H1 (cell line): ENCODE measurements around the gene PLCL2. TPM values are rescaled to one million over a fixed set of nuclear protein-coding genes. Genes with fewer than 3 reads are reported as not detected.

ENCODE experiments used
- ATF2 ChIP-seq: IDR thresholded peaks from 2 replicates; pipeline ENCODE4 v1.6.1; 2012; ENCODE audit warnings: low read length, inconsistent platforms
- BCL11A ChIP-seq, 2 experiments: IDR thresholded peaks; one replicate each; pipeline ENCODE4 v1.6.1; 2011; ENCODE audit warnings: low read depth in 2 of 2, low read length in 2 of 2, mild to moderate bottlenecking in 2 of 2
- FOSL1 ChIP-seq: IDR thresholded peaks from 2 replicates; pipeline ENCODE4 v1.6.1; 2011; ENCODE audit warnings: mild to moderate bottlenecking, low read depth, low read length, moderate library complexity; ENCODE audit not compliant: insufficient read depth
- HDAC2 ChIP-seq, 2 experiments: fragments of 300-600 bp in 1 of 2; sonication (generic) in 1 of 2; IDR thresholded peaks; 2 replicates each; pipeline ENCODE4 v1.6.1; 2011 to 2012; ENCODE audit warnings: low read depth in 2 of 2, low read length in 2 of 2, mild to moderate bottlenecking in 2 of 2, moderate library complexity in 2 of 2, borderline replicate concordance in 1 of 2, inconsistent platforms in 1 of 2
- MAX ChIP-seq: IDR thresholded peaks from 2 replicates; pipeline ENCODE4 v1.6.1; 2012; ENCODE audit warnings: inconsistent platforms
- POLR2A ChIP-seq, 2 experiments: IDR thresholded peaks; 1 replicate in 1 of 2; 2 replicates in 1 of 2; pipeline ENCODE4 v1.6.1; 2011; ENCODE audit warnings: low read depth in 2 of 2, low read length in 2 of 2, mild to moderate bottlenecking in 2 of 2; ENCODE audit errors: control extremely low read depth in 1 of 2
- RAD21 ChIP-seq, 2 experiments: IDR thresholded peaks in 1 of 2; conservative IDR thresholded peaks in 1 of 2; 2 replicates each; pipeline ENCODE4 v1.6.1; 2011; ENCODE audit warnings: low read depth in 2 of 2, low read length in 2 of 2, improper control_type of control experiment in 1 of 2, inconsistent platforms in 1 of 2, mild to moderate bottlenecking in 1 of 2, moderate library complexity in 1 of 2
- RNF2 ChIP-seq: fragments of 200-900, 300-1000 bp; sonication (generic); IDR thresholded peaks from 2 replicates; pipeline ENCODE4 v1.7.1; 2016; ENCODE audit warnings: borderline replicate concordance, low read depth, mild to moderate bottlenecking, antibody characterized with exemption, low read length; ENCODE audit not compliant: poor library complexity, severe bottlenecking; ENCODE audit errors: missing control alignments
- SAP30 ChIP-seq: fragments of 300-600 bp; sonication (generic); IDR thresholded peaks from 2 replicates; pipeline ENCODE4 v1.7.1; 2012; ENCODE audit warnings: low read length, moderate library complexity, mild to moderate bottlenecking, inconsistent platforms; ENCODE audit not compliant: insufficient read depth, insufficient replicate concordance
- TAF7 ChIP-seq: optimal IDR thresholded peaks from 2 replicates; pipeline ENCODE3; 2011; ENCODE audit warnings: low read depth, mild to moderate bottlenecking, inconsistent platforms, low read length, moderate library complexity, borderline replicate concordance
- polyA plus RNA-seq, 7 experiments: library from polyadenylated mRNA; depleted of rRNA in 3 of 7; stranded (reverse) in 5 of 7; unstranded in 2 of 7; fragments of >200 nt in 5 of 7; fragments of 200-250 nt in 2 of 7; gene quantifications; 1 replicate in 5 of 7; 2 replicates in 1 of 7; 4 replicates in 1 of 7; pipeline versions ENCODE4 v1.2.1 to v1.2.3, GENCODE V29; 2011 to 2013; ENCODE audit warnings: missing spikeins in 2 of 7, mixed read lengths in 2 of 7
- total RNA-seq: library from RNA; stranded (reverse); fragmentation: NEBNext Ultra II Directional; extraction: Animal tissue kit (Norgen Biotek cat#: 25700); gene quantifications from 2 replicates; pipeline ENCODE4 v1.2.1, GENCODE V29; 2021

The PLCL2 gene
- total and polyA plus RNA-seq, 2 of the 8 experiments (the other 6 are each of a cell fraction or from before 2014, with no cell fraction given): 3.5 to 6.8 TPM

DNA sequence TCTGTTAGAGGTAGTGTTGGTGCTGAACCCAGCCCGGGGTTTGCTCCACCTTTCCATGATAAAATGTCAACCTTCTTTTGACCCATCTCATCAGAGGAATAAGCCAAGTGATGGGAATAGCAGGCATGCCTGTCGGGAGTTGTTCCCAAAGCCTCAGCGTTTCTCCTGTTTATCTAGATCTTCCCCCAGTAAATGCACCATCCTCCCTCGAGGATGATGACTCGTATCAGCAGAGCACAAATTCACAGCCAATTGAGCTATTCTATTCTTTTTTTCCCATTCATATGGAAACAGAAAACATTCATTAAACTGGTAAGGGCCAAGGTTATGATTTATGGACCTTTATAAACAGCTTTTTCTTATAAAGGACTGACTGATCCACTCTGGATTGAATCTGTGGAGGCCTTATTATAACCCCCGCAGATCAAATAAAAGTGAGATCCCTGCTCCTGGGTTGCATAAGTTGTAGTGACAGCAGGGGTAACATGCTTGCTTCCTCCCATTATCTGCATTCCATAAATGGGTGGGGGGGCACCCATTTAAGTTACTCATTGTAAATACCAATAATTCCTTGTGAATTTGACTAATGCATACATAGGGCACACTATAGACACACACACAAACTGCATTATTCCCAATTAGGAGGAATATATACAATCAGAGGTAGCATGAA is 207.3 kb downstream of the PLCL2 start (continued):
- TF ChIP-seq ATF2 (no peak), RNF2 (no peak), RAD21 (IDR thresholded peaks at IDR 0.05 in 1 of 2, conservative IDR thresholded peaks at IDR 0.05 in 1 of 2; ENCODE audit: low read depth in 2 of 2, low read length in 2 of 2) (no peak), MAX (no peak), POLR2A (IDR thresholded peaks at IDR 0.05; ENCODE audit: control extremely low read depth in 1 of 2, low read depth in 2 of 2, low read length in 2 of 2) (no peak), TAF7 (no peak), HDAC2 (IDR thresholded peaks at IDR 0.05; ENCODE audit: borderline replicate concordance in 1 of 2, low read depth in 2 of 2, low read length in 2 of 2) (no peak), BCL11A (IDR thresholded peaks at IDR 0.05; ENCODE audit: low read depth in 2 of 2, low read length in 2 of 2) (no peak), SAP30 (no peak), FOSL1 (no peak)
- TF ChIP-seq, all 59 proteins: peak for 0
